Thoracic aorta (tissue), 2 donors: Measurements from ENCODE around the gene DRAM1. TPM values are rescaled to one million over a fixed set of nuclear protein-coding genes. Genes with fewer than 3 reads are reported as not detected.
"Not testable (repeated sequence)": the region's sequence is repeated elsewhere in the genome, so short reads cannot be mapped to it uniquely, and the experiment has no call there.

Experiments used
- ATAC-seq: fragments of 150-250 bp; one replicate; pipeline ENCODE4 v1.8.0; 2017; ENCODE audit warnings: low read depth; ENCODE audit not compliant: insufficient number of reproducible peaks, low FRiP score
- DNase-seq: peaks from one replicate; pipeline ENCODE4 v3.0.0-alpha.2; 2020; ENCODE audit warnings: low spot score
- H3K27ac ChIP-seq, 2 donors: fragments of 200-600 bp; sonication (generic); 1 replicate in 1 of 2; 2 replicates in 1 of 2; pipeline ENCODE4 v1.5.1; 2016; ENCODE audit warnings: mild to moderate bottlenecking in 2 of 2, moderate library complexity in 2 of 2
- H3K27me3 ChIP-seq: fragments of 200-600 bp; sonication (generic); replicated peaks from 2 replicates; pipeline ENCODE4 v1.6.0; 2016; ENCODE audit warnings: mild to moderate bottlenecking; ENCODE audit not compliant: insufficient read depth
- H3K36me3 ChIP-seq: fragments of 200-600 bp; sonication (generic); one replicate; pipeline ENCODE4 v1.5.1; 2016
- H3K4me1 ChIP-seq, 2 donors: fragments of 200-600 bp; sonication (generic); 1 replicate in 1 of 2; 2 replicates in 1 of 2; pipeline versions ENCODE4 v1.5.1 to v1.6.0; 2016; ENCODE audit warnings: low read depth in 2 of 2, mild to moderate bottlenecking in 1 of 2; ENCODE audit not compliant: control insufficient read depth in 1 of 2
- H3K4me3 ChIP-seq: fragments of 200-600 bp; sonication (generic); 2 replicates; pipeline ENCODE4 v1.5.1; 2016; ENCODE audit warnings: mild to moderate bottlenecking
- H3K9me3 ChIP-seq: fragments of 200-600 bp; sonication (generic); 2 replicates; pipeline ENCODE4 v1.5.1; 2016
- total RNA-seq, 2 donors: library from RNA; depleted of rRNA; stranded (reverse); fragments of >200 nt; gene quantifications; one replicate each; pipeline versions ENCODE4 v1.1.0 to v1.2.3, GENCODE V29; 2016
- TF ChIP-seq, protein P1 (sequence below): fragments of 200-600 bp; sonication (generic); IDR thresholded peaks from one replicate; pipeline ENCODE4 v1.5.1; 2019; ENCODE audit warnings: antibody characterized with exemption

The DRAM1 gene
- total RNA-seq, 2 donors from 2014 or later: 24.2 to 35.3 TPM

DNA sequence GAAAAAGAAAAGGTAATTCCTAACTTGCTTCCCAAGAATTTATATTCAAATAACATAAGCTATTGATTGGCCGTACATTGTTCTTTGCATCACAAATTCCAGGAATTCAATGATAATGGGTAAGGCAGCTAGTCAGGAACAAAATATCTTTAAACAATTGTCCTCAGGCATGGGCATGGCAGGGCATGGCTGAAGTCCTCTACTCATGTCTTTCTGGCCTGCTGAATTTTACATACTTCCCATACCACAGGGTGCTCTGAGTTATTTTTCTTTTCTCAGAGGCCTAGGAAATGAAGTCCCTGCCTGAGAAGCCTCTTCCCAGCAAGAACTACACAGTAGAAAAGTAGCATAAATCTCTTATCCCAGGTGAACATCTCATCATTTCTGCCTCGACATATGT lies 15.1 kb upstream of the DRAM1 start:
- Histone ChIP-seq H3K4me3 (no peak overlapping the region), H3K4me1 (peaks cover 0 to 3% of the 10 kb centered on the region in 2 donors), H3K36me3 (no peaks in the 10 kb centered on the region), H3K9me3 (no peaks in the 10 kb centered on the region), H3K27me3 (no peaks in the 10 kb centered on the region), H3K27ac (no peak overlapping the region)
- ATAC-seq (no peak), DNase-seq (no peak)
- TF ChIP-seq, protein P1, sequence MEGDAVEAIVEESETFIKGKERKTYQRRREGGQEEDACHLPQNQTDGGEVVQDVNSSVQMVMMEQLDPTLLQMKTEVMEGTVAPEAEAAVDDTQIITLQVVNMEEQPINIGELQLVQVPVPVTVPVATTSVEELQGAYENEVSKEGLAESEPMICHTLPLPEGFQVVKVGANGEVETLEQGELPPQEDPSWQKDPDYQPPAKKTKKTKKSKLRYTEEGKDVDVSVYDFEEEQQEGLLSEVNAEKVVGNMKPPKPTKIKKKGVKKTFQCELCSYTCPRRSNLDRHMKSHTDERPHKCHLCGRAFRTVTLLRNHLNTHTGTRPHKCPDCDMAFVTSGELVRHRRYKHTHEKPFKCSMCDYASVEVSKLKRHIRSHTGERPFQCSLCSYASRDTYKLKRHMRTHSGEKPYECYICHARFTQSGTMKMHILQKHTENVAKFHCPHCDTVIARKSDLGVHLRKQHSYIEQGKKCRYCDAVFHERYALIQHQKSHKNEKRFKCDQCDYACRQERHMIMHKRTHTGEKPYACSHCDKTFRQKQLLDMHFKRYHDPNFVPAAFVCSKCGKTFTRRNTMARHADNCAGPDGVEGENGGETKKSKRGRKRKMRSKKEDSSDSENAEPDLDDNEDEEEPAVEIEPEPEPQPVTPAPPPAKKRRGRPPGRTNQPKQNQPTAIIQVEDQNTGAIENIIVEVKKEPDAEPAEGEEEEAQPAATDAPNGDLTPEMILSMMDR: no peak

DNA sequence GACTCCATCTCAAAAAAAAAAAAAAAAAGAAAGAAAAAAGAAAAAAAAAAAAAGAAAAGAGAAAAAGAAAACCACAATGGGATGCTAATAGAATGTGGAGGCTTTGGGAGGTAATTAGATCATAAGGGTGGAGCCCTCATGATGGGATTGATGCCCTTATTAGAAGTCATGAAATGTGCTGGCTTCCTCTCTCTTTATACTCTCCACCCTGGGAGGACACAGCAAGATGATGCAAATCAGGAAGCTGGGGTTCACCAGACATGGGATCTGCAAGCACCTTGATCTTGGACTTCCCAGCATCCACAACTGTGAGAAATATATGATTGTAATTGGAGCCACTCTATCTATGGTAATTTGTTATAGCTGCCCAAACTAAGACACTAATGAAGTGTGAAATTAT lies 13.4 kb upstream of the DRAM1 start:
- no peak for ATAC-seq
- H3K4me3 ChIP-seq: no peak overlapping the region
- no peaks in the 10 kb centered on the region for H3K9me3 ChIP-seq
- H3K4me1 ChIP-seq: no peaks in the 10 kb centered on the region
- TF ChIP-seq, protein P1: no peak
- H3K36me3 ChIP-seq: no peaks in the 10 kb centered on the region
- no peaks in the 10 kb centered on the region for H3K27me3 ChIP-seq
- no peak for DNase-seq
- no peak overlapping the region for H3K27ac ChIP-seq

DNA sequence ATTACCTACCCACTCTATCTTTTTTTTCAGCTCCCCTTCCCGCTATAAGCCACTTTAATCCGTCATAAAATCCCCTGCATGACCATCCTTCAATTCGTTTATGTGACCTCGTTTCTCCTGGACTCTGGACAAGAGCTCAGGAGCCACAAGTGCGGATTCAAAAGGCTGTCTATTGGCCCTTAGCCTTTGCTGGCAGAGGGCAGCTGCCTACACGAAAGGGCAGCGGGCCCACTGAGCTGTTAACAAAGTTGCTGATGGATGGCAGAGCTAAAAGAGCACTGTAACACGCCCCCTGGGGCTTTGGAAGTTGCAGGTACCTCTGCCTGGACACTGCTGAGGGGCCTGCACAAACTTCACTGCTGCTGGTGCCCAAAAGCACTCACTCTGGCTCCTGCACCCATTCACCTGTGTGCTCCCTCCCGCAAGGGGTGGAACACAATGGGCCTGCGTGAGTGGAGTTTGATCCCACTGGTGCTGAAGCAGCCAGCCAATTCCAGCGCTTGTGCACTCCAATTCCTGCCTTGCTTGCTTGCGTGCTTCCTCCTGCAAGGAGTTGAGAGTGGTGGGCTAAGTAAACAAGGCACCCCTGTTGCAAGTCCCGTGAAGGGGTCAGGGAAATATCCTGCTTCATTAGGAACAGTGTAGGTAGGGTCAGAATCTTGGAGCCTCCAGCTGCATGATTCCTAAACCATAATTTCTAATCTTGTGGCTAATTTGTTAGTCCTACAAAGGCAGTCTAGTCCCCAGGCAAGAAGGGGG lies 10.6 kb upstream of the DRAM1 start:
- no peak for ATAC-seq

DNA sequence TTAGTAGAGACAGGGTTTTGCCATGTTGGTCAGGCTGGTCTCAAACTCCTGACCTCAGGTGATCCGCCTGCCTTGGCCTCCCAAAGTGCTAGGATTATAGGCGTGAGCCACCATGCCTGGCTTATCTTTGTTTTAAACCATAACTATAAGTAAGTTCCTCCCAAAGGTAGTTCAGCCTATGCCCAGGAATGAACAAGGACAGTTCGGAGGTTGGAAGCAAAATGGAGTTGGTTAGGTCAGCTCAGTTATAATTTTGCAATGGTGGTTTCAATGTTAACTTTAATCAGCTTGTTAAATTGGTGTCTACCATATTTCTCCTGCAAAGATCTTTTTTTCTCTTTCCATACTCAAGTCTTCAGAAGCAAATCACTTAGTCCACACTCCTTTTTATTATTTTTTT lies 9.8 kb upstream of the DRAM1 start:
- not testable (repeated sequence) for H3K4me1 ChIP-seq, H3K27me3 ChIP-seq, H3K4me3 ChIP-seq, DNase-seq, H3K9me3 ChIP-seq, H3K36me3 ChIP-seq, H3K27ac ChIP-seq, ATAC-seq

More for the DNA sequence above, 10.6 kb upstream of the DRAM1 start:
- Histone ChIP-seq H3K27me3 (no peaks in the 10 kb centered on the region), H3K4me3 (no peak overlapping the region), H3K9me3 (no peaks in the 10 kb centered on the region), H3K36me3 (no peaks in the 10 kb centered on the region), H3K4me1 (no peaks in the 10 kb centered on the region), H3K27ac (no peak overlapping the region)
- DNase-seq: no peak
- TF ChIP-seq, protein P1: no peak

DNA sequence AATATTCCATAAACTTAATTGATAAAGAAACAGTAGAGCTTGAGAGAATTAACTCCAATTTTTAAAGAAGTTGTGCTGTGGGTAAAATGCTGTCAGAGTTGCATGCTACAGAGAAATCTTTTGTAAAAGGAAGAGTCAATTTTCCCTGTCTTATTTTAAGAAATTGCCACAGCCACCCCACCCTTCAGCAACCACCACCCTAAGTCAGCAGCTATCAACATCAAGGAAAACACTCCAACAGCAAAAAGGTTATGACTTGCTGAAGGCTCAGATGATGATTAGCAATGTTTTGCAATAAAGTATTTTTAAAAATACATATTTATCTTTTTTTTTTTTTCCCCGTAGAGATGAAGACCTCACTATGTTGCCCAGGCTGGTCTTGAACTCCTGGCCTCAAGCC lies 6.5 kb upstream of the DRAM1 start:
- no peak overlapping the region for H3K27ac ChIP-seq
- no peaks in the 10 kb centered on the region for H3K27me3 ChIP-seq
- H3K9me3 ChIP-seq: no peaks in the 10 kb centered on the region
- DNase-seq (no peak), ATAC-seq (no peak)
- H3K36me3 ChIP-seq: no peaks in the 10 kb centered on the region
- H3K4me1 ChIP-seq: no peaks in the 10 kb centered on the region
- TF ChIP-seq, protein P1: no peak
- H3K4me3 ChIP-seq: no peak overlapping the region

DNA sequence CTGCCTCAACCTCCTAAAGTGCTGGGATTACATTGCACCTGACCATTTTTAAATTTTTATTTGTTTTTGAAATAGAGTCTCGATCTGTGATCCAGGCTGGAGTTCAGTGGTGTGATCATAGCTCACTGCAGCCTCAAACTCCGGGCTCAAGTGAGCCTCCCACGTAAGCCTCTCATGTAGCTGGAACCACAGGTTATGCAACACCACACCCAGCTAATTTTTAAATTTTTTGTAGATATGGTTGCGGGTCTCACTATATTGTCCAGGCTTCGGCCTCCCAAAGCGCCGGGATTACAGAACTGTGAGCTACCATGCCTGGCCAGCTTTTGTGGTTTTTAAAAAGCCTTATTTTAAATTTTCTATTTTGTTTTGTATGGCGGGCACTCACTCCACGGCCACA lies 2.2 kb upstream of the DRAM1 start:
- Histone ChIP-seq H3K36me3 (no peaks in the 10 kb centered on the region), H3K9me3 (no peaks in the 10 kb centered on the region), H3K4me1 (peaks cover 3 to 10% of the 10 kb centered on the region in 2 donors), H3K27me3 (no peaks in the 10 kb centered on the region), H3K27ac (peak overlapping the region; percentile 96 to 97), H3K4me3 (no peak overlapping the region)
- TF ChIP-seq, protein P1: no peak
- DNase-seq (no peak), ATAC-seq (no peak)
